ENCODE data around the gene SEPTIN3. TPM values are rescaled to one million over a fixed set of nuclear protein-coding genes. Genes with fewer than 3 reads are reported as not detected.

Gene SEPTIN3
- total and polyA plus RNA-seq, 2 of the 8 experiments (the other 6 are each of a cell fraction or from before 2014, with no cell fraction given): 38.9 to 52.9 TPM

- CTCF ChIA-PET (ENCODE audit: partially characterized antibody): interaction anchor here (0.5 to 2.0 kb wide), 10 partner anchors 10 to 568 kb away, joined by 3 to 8 read pairs (median 3); no protein-coding TSS in a partner anchor
- H3K36me3 ChIP-seq (ENCODE audit: control insufficient read depth in 2 of 4, insufficient read depth in 4 of 4, low read length in 3 of 4): peaks cover 4 to 12% (median 10%) of the 10 kb centered on the region in 4 experiments; a peak in 6 of 8 replicates
- TF ChIP-seq RXRA (IDR thresholded peaks at IDR 0.05; ENCODE audit: insufficient read depth, low read depth, low read length) (no peak), POU5F1 (IDR thresholded peaks at IDR 0.05; ENCODE audit: low read depth, low read length) (no peak), NRF1 (IDR thresholded peaks at IDR 0.05; ENCODE audit: low read depth, low read length) (no peak), CTBP2 (IDR thresholded peaks at IDR 0.05; ENCODE audit: borderline replicate concordance, insufficient read depth, insufficient read length, low read length) (no peak), TAF7 (optimal IDR thresholded peaks at IDR 0.05; ENCODE audit: borderline replicate concordance, low read depth, low read length) (no peak), SIN3A (conservative IDR thresholded peaks at IDR 0.05 in 1 of 2, IDR thresholded peaks at IDR 0.05 in 1 of 2; ENCODE audit: low read depth in 1 of 2, low read length in 2 of 2) (no peak), GTF2F1 (IDR thresholded peaks at IDR 0.05; ENCODE audit: borderline replicate concordance, low read depth, low read length) (no peak), EZH2 (IDR thresholded peaks at IDR 0.05; ENCODE audit: low read depth, low read length, severe bottlenecking) (no peak), EGR1 (IDR thresholded peaks at IDR 0.05; ENCODE audit: borderline replicate concordance, low read depth, low read length) (no peak), CBX8 (IDR thresholded peaks at IDR 0.05; ENCODE audit: borderline replicate concordance, low read depth, low read length) (no peak), CBX5 (IDR thresholded peaks at IDR 0.05; ENCODE audit: low read depth, low read length) (no peak)
These were observed 14.5 kb downstream of the SEPTIN3 start for GRCh38 chr22:41983513-41984405.

More at GRCh38 chr22:41983513-41984405, 14.5 kb downstream of the SEPTIN3 start:
- 81% methylated on average over 6 of the region's 6 CpGs; no CpG with 5 or more reads in 1 of the 2 experiments for WGBS, 2 experiments (ENCODE audit: extremely low coverage in 1 of 2, insufficient coverage in 1 of 2, insufficient read length in 1 of 2, insufficient replicate concordance in 2 of 2, low coverage in 1 of 2, low lambda C conversion rate in 2 of 2, missing lambda C conversion rate in 1 of 2)
- Histone ChIP-seq H3K18ac (ENCODE audit: extremely low read depth, low read length) (no peak overlapping the region), H3K79me1 (ENCODE audit: low read depth, low read length) (peaks cover 2% of the 10 kb centered on the region; the same call in 1 of the 2 replicates), H4K5ac (ENCODE audit: insufficient read length, low read depth, low read length) (no peak overlapping the region), H3K56ac (replicated peaks; ENCODE audit: insufficient read length, low read depth, low read length) (no peak overlapping the region), H4K91ac (replicated peaks; ENCODE audit: insufficient read length, low read length) (no peak overlapping the region), H3K14ac (ENCODE audit: insufficient read length) (no peak overlapping the region), H3K9ac (replicated peaks in 1 of 4; ENCODE audit: extremely low read depth in 1 of 4, low read depth in 3 of 4, low read length in 3 of 4) (no peak overlapping the region), H3K23me2 (ENCODE audit: low read depth, low read length) (no peaks in the 10 kb centered on the region), H2BK120ac (replicated peaks; ENCODE audit: low read depth, low read length) (no peak overlapping the region), H4K8ac (ENCODE audit: extremely low read depth, insufficient read depth, low read length) (no peak overlapping the region), H3K23ac (ENCODE audit: insufficient read length) (no peak overlapping the region), H2BK5ac (ENCODE audit: low read depth, low read length) (no peak overlapping the region), H2BK12ac (ENCODE audit: low read depth, low read length) (no peak overlapping the region), H3K4me2 (ENCODE audit: insufficient read depth in 1 of 2, low read depth in 2 of 2, low read length in 2 of 2) (no peak overlapping the region), H2AK5ac (ENCODE audit: low read depth, low read length) (no peak overlapping the region), H3K79me2 (ENCODE audit: control insufficient read depth in 1 of 2, insufficient read depth in 2 of 2, low read length in 2 of 2) (peaks cover 0 to 3% of the 10 kb centered on the region in 2 experiments; a peak in 1 of 4 replicates), H3K27me3 (replicated peaks in 1 of 4; ENCODE audit: control insufficient read depth in 3 of 4, extremely low read depth in 1 of 4, insufficient read depth in 3 of 4, low read length in 3 of 4) (no peaks in the 10 kb centered on the region), H3K27ac (ENCODE audit: low read depth, low read length) (no peak overlapping the region), H3K4me1 (replicated peaks in 1 of 4; ENCODE audit: control insufficient read depth in 3 of 4, insufficient read depth in 4 of 4, low read length in 3 of 4) (no peaks in the 10 kb centered on the region), H4K20me1 (replicated peaks in 1 of 2; ENCODE audit: control insufficient read depth in 1 of 2, insufficient read depth in 2 of 2, low read length in 2 of 2) (peaks cover 5 to 8% of the 10 kb centered on the region in 2 experiments), H2BK15ac (ENCODE audit: low read length) (no peak overlapping the region), H3K9me3 (ENCODE audit: insufficient read depth in 2 of 2, low read depth in 1 of 2, low read length in 1 of 2) (no peaks in the 10 kb centered on the region), H3K4ac (replicated peaks; ENCODE audit: insufficient read length, low read depth, low read length) (no peak overlapping the region), H2AFZ (ENCODE audit: low read length) (no peak overlapping the region), H3K4me3 (ENCODE audit: extremely low read depth in 1 of 4, insufficient read depth in 2 of 4, low read depth in 3 of 4, low read length in 4 of 4) (no peak overlapping the region), H2BK20ac (ENCODE audit: low read length) (no peak overlapping the region)
- POLR2A ChIA-PET (ENCODE audit: partially characterized antibody): interaction anchor here (1.0 kb wide), 1 partner anchor 101 kb away, joined by 3 read pairs; no protein-coding TSS in a partner anchor
- no peak for DNase-seq (ENCODE audit: low read depth in 1 of 2, low spot score in 2 of 2)
- no peak for FAIRE-seq
